HL-60 (cell line): ENCODE results near the gene SRPK2.

ENCODE experiments used
- GABPA ChIP-seq: IDR thresholded peaks from 2 replicates; pipeline ENCODE4 v1.6.1; 2012; ENCODE audit warnings: low read depth
- POLR2AphosphoS5 ChIP-seq: IDR thresholded peaks from 2 replicates; pipeline ENCODE4 v1.6.1; 2012; ENCODE audit warnings: low read depth
- TF ChIP-seq, protein P1 (sequence below): IDR thresholded peaks from one replicate; pipeline ENCODE4 v1.5.1; 2011; ENCODE audit warnings: low read length, control low read depth, inconsistent platforms; ENCODE audit not compliant: insufficient read depth

DNA sequence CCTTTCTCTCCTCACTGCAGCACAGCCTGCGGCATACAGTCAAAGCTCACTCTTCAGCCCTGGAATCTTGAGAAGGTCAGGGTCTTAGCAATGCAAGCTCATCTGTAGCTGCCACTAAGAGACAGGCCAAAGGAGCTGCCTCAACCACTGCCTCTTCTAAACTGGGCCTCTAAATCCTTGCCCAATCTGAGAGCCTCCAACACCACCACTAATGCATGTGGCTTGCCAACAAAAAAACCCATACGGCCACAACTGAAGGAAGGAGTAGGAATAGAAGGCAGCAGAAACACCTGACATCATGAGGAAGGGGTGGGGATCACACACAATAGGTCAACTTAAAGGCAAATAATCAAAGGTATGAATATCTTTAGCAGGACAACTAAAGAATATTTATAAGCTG lies 183.8 kb downstream of the SRPK2 start:
- TF ChIP-seq, protein P1, sequence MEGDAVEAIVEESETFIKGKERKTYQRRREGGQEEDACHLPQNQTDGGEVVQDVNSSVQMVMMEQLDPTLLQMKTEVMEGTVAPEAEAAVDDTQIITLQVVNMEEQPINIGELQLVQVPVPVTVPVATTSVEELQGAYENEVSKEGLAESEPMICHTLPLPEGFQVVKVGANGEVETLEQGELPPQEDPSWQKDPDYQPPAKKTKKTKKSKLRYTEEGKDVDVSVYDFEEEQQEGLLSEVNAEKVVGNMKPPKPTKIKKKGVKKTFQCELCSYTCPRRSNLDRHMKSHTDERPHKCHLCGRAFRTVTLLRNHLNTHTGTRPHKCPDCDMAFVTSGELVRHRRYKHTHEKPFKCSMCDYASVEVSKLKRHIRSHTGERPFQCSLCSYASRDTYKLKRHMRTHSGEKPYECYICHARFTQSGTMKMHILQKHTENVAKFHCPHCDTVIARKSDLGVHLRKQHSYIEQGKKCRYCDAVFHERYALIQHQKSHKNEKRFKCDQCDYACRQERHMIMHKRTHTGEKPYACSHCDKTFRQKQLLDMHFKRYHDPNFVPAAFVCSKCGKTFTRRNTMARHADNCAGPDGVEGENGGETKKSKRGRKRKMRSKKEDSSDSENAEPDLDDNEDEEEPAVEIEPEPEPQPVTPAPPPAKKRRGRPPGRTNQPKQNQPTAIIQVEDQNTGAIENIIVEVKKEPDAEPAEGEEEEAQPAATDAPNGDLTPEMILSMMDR, result no peak
- TF ChIP-seq POLR2AphosphoS5 (no peak), GABPA (no peak)
